Left ventricle myocardium inferior (tissue), 1 donor: Measurements from ENCODE around the gene CXCR5. TPM values are rescaled to one million over a fixed set of nuclear protein-coding genes. Genes with fewer than 3 reads are reported as not detected.

Experiments used
- DNase-seq: peaks from one replicate; pipeline ENCODE4 v3.0.0-alpha.2; 2020
- H3K27ac ChIP-seq: fragments of 200-600 bp; replicated peaks from 2 replicates; pipeline ENCODE4 v1.8.0; 2021
- H3K27me3 ChIP-seq: fragments of 200-600 bp; 2 replicates; pipeline ENCODE4 v1.8.0; 2021; ENCODE audit warnings: low read depth
- H3K36me3 ChIP-seq: fragments of 200-600 bp; 2 replicates; pipeline ENCODE4 v1.8.0; 2021
- H3K4me1 ChIP-seq: fragments of 200-600 bp; 2 replicates; pipeline ENCODE4 v1.8.0; 2021
- H3K4me3 ChIP-seq: fragments of 200-600 bp; 2 replicates; pipeline ENCODE4 v1.8.0; 2021; ENCODE audit warnings: mild to moderate bottlenecking, moderate library complexity
- H3K9me3 ChIP-seq: fragments of 200-600 bp; replicated peaks from 2 replicates; pipeline ENCODE4 v1.8.0; 2021
- intact Hi-C: fragments of 100-400 bp; cut with micrococcal nuclease; formaldehyde crosslinking; loops from one replicate; pipeline ENCODE4 v1.11.0; 2022
- total RNA-seq: library from RNA; stranded (reverse); fragmentation: NEBNext Ultra II Directional; extraction: Animal tissue kit (Norgen Biotek cat#: 25700); gene quantifications from one replicate; pipeline ENCODE4 v1.2.1, GENCODE V29; 2021
- TF ChIP-seq, protein P1 (sequence below): fragments of 200-600 bp; IDR thresholded peaks from 2 replicates; pipeline ENCODE4 v1.8.0; 2021; ENCODE audit warnings: antibody characterized with exemption, mild to moderate bottlenecking, borderline replicate concordance
- donor health status: DM: no; HTN: yes; CAD: no; lungs with severe emphysema.

CXCR5 gene
- total RNA-seq, 1 donor from 2014 or later, result not detected

DNA sequence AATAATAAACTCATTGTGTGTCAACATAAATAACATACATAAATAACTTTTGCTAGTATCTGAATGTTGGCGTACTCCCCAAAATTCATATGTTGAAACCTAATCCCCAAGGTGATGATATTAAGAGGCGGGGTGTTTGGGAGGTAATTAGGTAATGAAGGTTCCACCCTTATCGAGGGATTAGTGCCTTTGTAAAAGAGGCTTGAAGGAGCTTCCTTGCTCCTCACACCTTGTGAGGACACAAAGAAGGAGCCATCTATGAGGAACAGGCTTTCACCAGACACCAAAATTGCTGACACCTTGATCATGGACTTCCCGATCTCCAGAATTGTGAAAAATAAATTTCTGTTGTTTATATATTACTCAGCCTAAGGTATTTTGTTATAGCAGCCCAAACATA is 33.9 kb upstream of the CXCR5 start:
- Histone ChIP-seq H3K9me3 (no peaks in the 10 kb centered on the region), H3K36me3 (no peaks in the 10 kb centered on the region), H3K27me3 (no peaks in the 10 kb centered on the region), H3K27ac (no peak overlapping the region), H3K4me3 (no peak overlapping the region), H3K4me1 (no peaks in the 10 kb centered on the region)
- intact Hi-C loops, result no loop called here
- TF ChIP-seq, protein P1, sequence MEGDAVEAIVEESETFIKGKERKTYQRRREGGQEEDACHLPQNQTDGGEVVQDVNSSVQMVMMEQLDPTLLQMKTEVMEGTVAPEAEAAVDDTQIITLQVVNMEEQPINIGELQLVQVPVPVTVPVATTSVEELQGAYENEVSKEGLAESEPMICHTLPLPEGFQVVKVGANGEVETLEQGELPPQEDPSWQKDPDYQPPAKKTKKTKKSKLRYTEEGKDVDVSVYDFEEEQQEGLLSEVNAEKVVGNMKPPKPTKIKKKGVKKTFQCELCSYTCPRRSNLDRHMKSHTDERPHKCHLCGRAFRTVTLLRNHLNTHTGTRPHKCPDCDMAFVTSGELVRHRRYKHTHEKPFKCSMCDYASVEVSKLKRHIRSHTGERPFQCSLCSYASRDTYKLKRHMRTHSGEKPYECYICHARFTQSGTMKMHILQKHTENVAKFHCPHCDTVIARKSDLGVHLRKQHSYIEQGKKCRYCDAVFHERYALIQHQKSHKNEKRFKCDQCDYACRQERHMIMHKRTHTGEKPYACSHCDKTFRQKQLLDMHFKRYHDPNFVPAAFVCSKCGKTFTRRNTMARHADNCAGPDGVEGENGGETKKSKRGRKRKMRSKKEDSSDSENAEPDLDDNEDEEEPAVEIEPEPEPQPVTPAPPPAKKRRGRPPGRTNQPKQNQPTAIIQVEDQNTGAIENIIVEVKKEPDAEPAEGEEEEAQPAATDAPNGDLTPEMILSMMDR, result no peak
- no peak for DNase-seq

- Histone ChIP-seq H3K4me3 (no peak overlapping the region), H3K27ac (no peak overlapping the region), H3K27me3 (no peaks in the 10 kb centered on the region), H3K9me3 (no peaks in the 10 kb centered on the region), H3K4me1 (no peaks in the 10 kb centered on the region), H3K36me3 (no peaks in the 10 kb centered on the region)
- intact Hi-C loops, result no loop called here
- no peak for DNase-seq
- TF ChIP-seq, protein P1, result no peak
Measured at GRCh38 chr11:118851970-118852369, 31.7 kb upstream of the CXCR5 start.

GRCh38 chr11:118853678-118854077 is 30.0 kb upstream of the CXCR5 start:
- no peak overlapping the region for H3K4me3 ChIP-seq
- TF ChIP-seq, protein P1, result no peak
- H3K4me1 ChIP-seq, result no peaks in the 10 kb centered on the region
- no peaks in the 10 kb centered on the region for H3K27me3 ChIP-seq
- no peaks in the 10 kb centered on the region for H3K9me3 ChIP-seq
- no peak overlapping the region for H3K27ac ChIP-seq
- DNase-seq, result no peak
- intact Hi-C loops, result no loop called here
- no peaks in the 10 kb centered on the region for H3K36me3 ChIP-seq

DNA sequence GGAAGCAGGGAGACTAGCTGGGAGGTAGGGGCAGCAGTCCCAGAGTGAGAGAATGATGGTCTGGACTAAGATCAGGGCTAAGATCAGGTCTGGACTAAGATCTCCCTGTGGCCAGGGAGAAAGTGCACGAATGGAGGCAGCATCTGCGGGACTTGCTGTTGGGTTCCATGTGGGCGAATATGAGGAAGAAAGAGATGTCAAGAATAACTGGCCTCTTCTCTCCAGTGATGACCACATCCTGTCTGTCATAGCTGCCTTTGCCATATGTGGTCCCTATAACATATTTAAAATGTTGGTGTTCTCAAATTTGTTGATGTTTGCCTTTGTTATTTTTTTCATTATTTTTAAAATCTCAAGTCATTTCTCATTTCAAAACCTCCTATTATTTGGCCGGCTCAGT is 27.4 kb upstream of the CXCR5 start:
- no peaks in the 10 kb centered on the region for H3K4me1 ChIP-seq
- H3K36me3 ChIP-seq, result no peaks in the 10 kb centered on the region
- H3K9me3 ChIP-seq, result no peaks in the 10 kb centered on the region
- DNase-seq, result no peak
- no peaks in the 10 kb centered on the region for H3K27me3 ChIP-seq
- no peak overlapping the region for H3K27ac ChIP-seq
- TF ChIP-seq, protein P1, result no peak
- no peak overlapping the region for H3K4me3 ChIP-seq
- intact Hi-C loops, result no loop called here

DNA sequence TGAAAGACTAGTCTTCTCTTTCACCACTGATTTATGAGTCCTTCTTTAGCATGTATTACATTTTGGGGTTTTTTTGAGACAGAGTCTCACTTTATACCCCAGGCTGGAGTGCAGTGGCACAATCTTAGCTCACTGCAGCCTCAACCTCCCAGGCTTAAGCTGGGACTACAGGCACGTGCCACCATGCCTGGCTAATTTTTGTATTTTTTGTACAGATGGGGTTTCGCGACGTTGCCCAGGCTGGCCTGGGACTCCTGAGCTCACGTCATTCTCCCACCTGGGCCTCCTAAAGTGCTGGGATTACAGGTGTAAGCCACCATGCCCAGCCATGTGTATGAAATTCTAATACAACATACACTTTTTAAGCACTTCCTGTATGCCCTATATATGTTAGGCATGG is 26.3 kb upstream of the CXCR5 start:
- Histone ChIP-seq H3K9me3 (no peaks in the 10 kb centered on the region), H3K27ac (no peak overlapping the region), H3K27me3 (no peaks in the 10 kb centered on the region), H3K4me1 (no peaks in the 10 kb centered on the region), H3K4me3 (no peak overlapping the region), H3K36me3 (no peaks in the 10 kb centered on the region)
- intact Hi-C loops, result no loop called here
- no peak for DNase-seq
- TF ChIP-seq, protein P1, result no peak

DNA sequence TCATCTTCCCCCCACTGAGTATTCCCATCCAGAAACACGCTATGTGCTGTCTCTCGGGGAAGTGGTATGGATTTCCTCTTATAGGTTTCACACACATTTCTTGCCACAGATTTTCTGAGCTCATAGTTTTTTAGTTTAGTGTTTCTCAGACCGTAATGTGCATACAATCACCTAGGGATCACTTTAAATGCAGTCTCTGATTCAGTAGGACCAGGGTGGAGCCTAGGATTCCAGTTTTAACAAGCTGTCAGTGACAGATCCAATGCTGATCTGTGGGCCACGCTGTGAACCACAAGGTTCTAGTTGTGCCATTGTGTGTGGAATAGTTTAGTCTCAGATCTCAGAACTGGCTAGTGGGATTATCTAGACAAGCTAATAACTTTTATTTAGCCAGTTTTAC is 23.7 kb upstream of the CXCR5 start:
- no peaks in the 10 kb centered on the region for H3K4me1 ChIP-seq
- H3K4me3 ChIP-seq, result no peak overlapping the region
- H3K27me3 ChIP-seq, result no peaks in the 10 kb centered on the region
- no peak for DNase-seq
- intact Hi-C loops, result no loop called here
- H3K36me3 ChIP-seq, result no peaks in the 10 kb centered on the region
- TF ChIP-seq, protein P1, result no peak
- H3K27ac ChIP-seq, result no peak overlapping the region
- H3K9me3 ChIP-seq, result no peaks in the 10 kb centered on the region
